Pancreas (tissue), 10 donors: ENCODE measurements around the gene ALOX5AP. TPM values are rescaled to one million over a fixed set of nuclear protein-coding genes. Genes with fewer than 3 reads are reported as not detected.

Source experiments
- ATAC-seq, 4 donors: fragments of 200-7000 bp; cut with Tn5 transposase; one replicate each; pipeline versions ENCODE4 v1.8.0 to v1.9.1; 2020; ENCODE audit warnings: mild to moderate bottlenecking in 4 of 4, moderate library complexity in 4 of 4
- DNase-seq, 6 donors: peaks; one replicate each; pipeline ENCODE4 v3.0.0-alpha.2; 2020
- FAIRE-seq: peaks from 2 replicates; lab custom pipeline; 2012; peaks lifted over from hg19 to GRCh38; lab: Jason Lieb, UNC
- H3K27ac ChIP-seq, 4 donors: fragments of 200-600 bp; sonication (generic); 1 replicate in 3 of 4; 2 replicates in 1 of 4; pipeline versions ENCODE4 v1.5.0 to v1.8.0; 2020
- H3K27me3 ChIP-seq, 4 donors: fragments of 200-600 bp; one replicate each; pipeline ENCODE4 v1.8.0; 2021
- H3K36me3 ChIP-seq, 3 donors: fragments of 200-600 bp; sonication (generic) in 1 of 3; one replicate each; pipeline versions ENCODE4 v1.5.0 to v1.8.0; 2020 to 2021
- H3K4me1 ChIP-seq, 3 donors: fragments of 200-600 bp; one replicate each; pipeline ENCODE4 v1.8.0; 2021
- H3K4me3 ChIP-seq, 4 donors: fragments of 200-600 bp; sonication (generic) in 2 of 4; one replicate each; pipeline versions ENCODE4 v1.5.0 to v1.8.0; 2020 to 2021
- H3K9me3 ChIP-seq, 4 donors: fragments of 200-600 bp; one replicate each; pipeline ENCODE4 v1.8.0; 2021
- CTCF ChIP-seq, 4 donors: fragments of 200-600 bp; sonication (generic) in 3 of 4; IDR thresholded peaks; one replicate each; pipeline versions ENCODE4 v1.5.0 to v1.8.0; 2021; ENCODE audit warnings: antibody characterized with exemption in 4 of 4
- WGBS, 2 donors: extraction: QIAGEN DNeasy Blood & Tissue Kit; methylation state at CpG; one replicate each; pipeline ENCODE4 v1.1.7; 2013; 5-methylcytosine and 5-hydroxymethylcytosine counted together
- intact Hi-C, 3 donors: fragments of 100-400 bp; cut with DNase I; formaldehyde crosslinking; loops; one replicate each; pipeline versions ENCODE4 v1.11.1 to v1.14.2; 2022
- polyA plus RNA-seq, 2 donors: library from polyadenylated mRNA; stranded (reverse); fragments of 200-250 nt; gene quantifications; one replicate each; pipeline ENCODE4 v1.2.3, GENCODE V29; 2013
- total RNA-seq, 6 donors: library from RNA; stranded (reverse); fragmentation: NEBNext Ultra II Directional in 4 of 6; extraction: Animal tissue kit (Norgen Biotek cat#: 25700) in 4 of 6; gene quantifications; one replicate each; pipeline versions ENCODE4 v1.2.1 to v1.2.4, GENCODE V29; 2021 to 2023
- donor health status: healthy with polysubstance abuse.
- donor health status: DM: no; HTN: no; CAD: no; lungs with moderate emphysema.
- donor health status: DM: no; HTN: no; CAD: no.
- donor health status: control.
- donor health status: control.
- donor health status: Bipolar disorder and iron deficiency.
- donor health status: DM: yes; HTN: yes; CAD: no.
- donor health status: DM: no; HTN: no; CAD: no.
- donor health status: DM: no; HTN: no; CAD: no.
- donor health status: DM: yes; HTN: yes; CAD: no.

The ALOX5AP gene
- total RNA-seq (10 to 100 TPM in 2 of 6 donors, 1 to 10 TPM in 4; 1.3 to 33.2 (median 6.0) TPM), polyA plus RNA-seq (1 to 10 TPM; 1.4 to 3.6 TPM)

- H3K4me3 ChIP-seq = peak within 1 kb of the TSS in 1 of 4 donors; percentile 15
- DNase-seq (no peak), FAIRE-seq (no peak), ATAC-seq (peak in 3 of 4 donors; percentile 47 to 68 (median 58))
- WGBS, 2 donors = 82 to 86% methylated on average over 6 of the region's 6 CpGs
- peak within 1 kb of the TSS in 1 of 4 donors; percentile 17 for H3K27ac ChIP-seq
- no peaks in the 10 kb centered on the region for H3K27me3 ChIP-seq
- no peaks in the 10 kb centered on the region for H3K36me3 ChIP-seq
- intact Hi-C loops = no loop called here
- TF ChIP-seq CTCF (IDR thresholded peaks at IDR 0.05) = no peak
- no peaks in the 10 kb centered on the region for H3K9me3 ChIP-seq
- no peaks in the 10 kb centered on the region for H3K4me1 ChIP-seq
Measured at GRCh38 chr13:30735025-30735871, at the start of gene ALOX5AP. Gene ALOX5AP, plus strand, starts transcription at chr13:30735543. Its CDS starts 63 bp downstream, at chr13:30735606.

GRCh38 chr13:30685987-30686386, 49.4 kb upstream of the ALOX5AP start:
- Histone ChIP-seq H3K4me1 (no peaks in the 10 kb centered on the region), H3K4me3 (no peak overlapping the region), H3K27ac (no peak overlapping the region), H3K9me3 (no peaks in the 10 kb centered on the region), H3K36me3 (no peaks in the 10 kb centered on the region), H3K27me3 (no peaks in the 10 kb centered on the region)
- no peak for DNase-seq
- 71 to 79% methylated on average over 2 of the region's 2 CpGs for WGBS, 2 donors
- TF ChIP-seq CTCF (IDR thresholded peaks at IDR 0.05) = no peak
- FAIRE-seq = no peak
- intact Hi-C loops = loop anchor here in 1 of 3 donors (10.0 kb wide), 1 partner anchor 109 kb away; no protein-coding TSS in a partner anchor
- no peak for ATAC-seq

- no peaks in the 10 kb centered on the region for H3K27me3 ChIP-seq
- no peak for FAIRE-seq
- no peak for ATAC-seq
- no peaks in the 10 kb centered on the region for H3K36me3 ChIP-seq
- intact Hi-C loops = loop anchor here in 1 of 3 donors (10.0 kb wide), 1 partner anchor 107 kb away; no protein-coding TSS in a partner anchor
- no peak overlapping the region for H3K4me3 ChIP-seq
- TF ChIP-seq CTCF (IDR thresholded peaks at IDR 0.05) = no peak
- H3K9me3 ChIP-seq = no peaks in the 10 kb centered on the region
- H3K27ac ChIP-seq = no peak overlapping the region
- no peaks in the 10 kb centered on the region for H3K4me1 ChIP-seq
- no peak for DNase-seq
- 69 to 81% methylated on average over 3 of the region's 3 CpGs for WGBS, 2 donors
Measured at GRCh38 chr13:30687601-30688000, 47.7 kb upstream of the ALOX5AP start.

GRCh38 chr13:30689752-30690151, 45.6 kb upstream of the ALOX5AP start:
- ATAC-seq = no peak
- Histone ChIP-seq H3K36me3 (no peaks in the 10 kb centered on the region), H3K4me1 (no peaks in the 10 kb centered on the region), H3K27ac (no peak overlapping the region), H3K27me3 (no peaks in the 10 kb centered on the region), H3K9me3 (no peaks in the 10 kb centered on the region), H3K4me3 (no peak overlapping the region)
- intact Hi-C loops = loop anchor here in 1 of 3 donors (10.0 kb wide), 1 partner anchor 105 kb away; no protein-coding TSS in a partner anchor
- no peak for DNase-seq
- TF ChIP-seq CTCF (IDR thresholded peaks at IDR 0.05) = no peak
- no peak for FAIRE-seq
- 83 to 86% methylated on average over 14 of the region's 14 CpGs for WGBS, 2 donors
